ENCODE data around the gene EPN2.

DNA sequence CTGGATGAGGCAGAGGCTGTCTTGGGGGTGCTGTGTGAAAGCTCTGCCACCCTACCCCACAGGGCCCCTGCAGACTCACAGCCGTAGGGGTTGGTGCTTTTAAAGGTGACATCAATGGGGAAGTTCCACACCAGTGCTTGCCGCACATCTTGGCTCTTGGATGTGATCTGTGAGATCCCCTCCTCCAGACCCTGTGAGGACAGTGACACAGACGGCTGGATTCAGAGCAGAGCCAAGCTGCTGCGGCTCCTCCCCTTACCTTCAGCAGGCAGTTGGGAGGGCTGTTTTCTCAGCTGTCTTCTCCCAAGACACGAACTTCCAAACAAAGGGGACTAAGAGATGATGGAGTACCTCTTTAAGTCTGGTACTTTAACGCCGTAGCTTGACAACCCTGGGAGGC, 120.6 kb downstream of the EPN2 start:
- TF ChIP-seq, protein P1, sequence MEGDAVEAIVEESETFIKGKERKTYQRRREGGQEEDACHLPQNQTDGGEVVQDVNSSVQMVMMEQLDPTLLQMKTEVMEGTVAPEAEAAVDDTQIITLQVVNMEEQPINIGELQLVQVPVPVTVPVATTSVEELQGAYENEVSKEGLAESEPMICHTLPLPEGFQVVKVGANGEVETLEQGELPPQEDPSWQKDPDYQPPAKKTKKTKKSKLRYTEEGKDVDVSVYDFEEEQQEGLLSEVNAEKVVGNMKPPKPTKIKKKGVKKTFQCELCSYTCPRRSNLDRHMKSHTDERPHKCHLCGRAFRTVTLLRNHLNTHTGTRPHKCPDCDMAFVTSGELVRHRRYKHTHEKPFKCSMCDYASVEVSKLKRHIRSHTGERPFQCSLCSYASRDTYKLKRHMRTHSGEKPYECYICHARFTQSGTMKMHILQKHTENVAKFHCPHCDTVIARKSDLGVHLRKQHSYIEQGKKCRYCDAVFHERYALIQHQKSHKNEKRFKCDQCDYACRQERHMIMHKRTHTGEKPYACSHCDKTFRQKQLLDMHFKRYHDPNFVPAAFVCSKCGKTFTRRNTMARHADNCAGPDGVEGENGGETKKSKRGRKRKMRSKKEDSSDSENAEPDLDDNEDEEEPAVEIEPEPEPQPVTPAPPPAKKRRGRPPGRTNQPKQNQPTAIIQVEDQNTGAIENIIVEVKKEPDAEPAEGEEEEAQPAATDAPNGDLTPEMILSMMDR (IDR thresholded peaks at IDR 0.05), result no peak
- no peak for TF ChIP-seq POLR2A (IDR thresholded peaks at IDR 0.05)
